GM21576 (cell line): ENCODE results near the gene LYPD6.

ENCODE experiments used
- ATAC-seq: cut with Tn5 transposase; IDR thresholded peaks from one replicate; pipeline ENCODE4 v1.9.1; 2021; ENCODE audit warnings: mild to moderate bottlenecking, moderate library complexity; ENCODE audit not compliant: unreplicated experiment

The LYPD6 gene

DNA sequence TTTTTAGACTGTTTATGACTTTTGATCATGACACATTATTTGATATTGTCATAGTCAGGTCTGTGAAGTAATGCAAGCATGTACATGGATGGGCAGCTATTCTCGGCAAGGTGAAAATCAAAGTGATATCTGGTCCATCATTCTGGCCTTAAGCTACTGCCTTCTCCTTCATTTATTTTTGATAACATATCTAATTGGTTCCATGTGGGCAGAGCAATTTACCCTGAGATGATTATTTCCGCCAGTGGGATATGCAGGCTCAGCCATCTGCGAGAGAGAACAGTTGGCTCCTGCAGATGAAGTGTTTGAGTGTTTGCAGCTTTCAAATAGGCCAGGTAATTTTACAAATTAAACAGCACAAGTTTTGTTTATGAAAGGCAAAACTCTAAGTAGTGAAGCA is 116.4 kb downstream of the LYPD6 start:
- no peak for ATAC-seq

DNA sequence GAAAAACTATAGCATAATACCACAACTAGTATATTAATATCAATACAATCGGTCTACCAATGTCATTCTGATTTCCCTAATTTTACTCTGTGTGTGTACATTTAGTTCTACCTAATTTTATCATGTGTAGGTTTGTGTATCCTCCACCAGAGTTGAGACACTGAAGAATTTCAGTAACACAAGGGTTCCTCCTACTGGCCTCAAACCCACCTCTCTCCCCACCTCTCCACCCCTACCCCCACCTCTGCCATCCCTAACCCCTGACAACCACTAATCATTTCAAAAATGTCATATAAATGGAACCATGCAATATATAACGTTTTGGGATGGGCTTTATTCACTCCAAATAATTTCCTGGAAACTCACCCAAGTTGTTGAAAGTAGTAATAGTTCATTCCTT is 117.9 kb downstream of the LYPD6 start:
- ATAC-seq = no peak

DNA sequence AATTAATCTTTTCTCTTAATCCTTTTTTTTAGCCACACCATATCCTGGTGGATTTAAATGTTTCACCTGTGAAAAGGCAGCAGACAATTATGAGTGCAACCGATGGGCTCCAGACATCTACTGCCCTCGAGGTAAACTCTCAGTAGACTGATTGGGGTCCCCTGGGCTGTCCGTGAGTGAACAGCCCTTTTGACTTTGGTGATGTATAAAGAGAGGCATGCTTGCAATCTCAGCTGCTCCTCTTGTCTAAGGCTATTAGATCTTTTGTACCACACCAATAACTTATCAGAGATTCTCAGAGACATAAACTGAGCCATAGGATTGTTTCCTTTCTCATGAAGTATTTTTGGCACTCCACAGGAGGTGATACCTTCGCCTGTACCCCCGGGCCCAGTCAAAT is 118.6 kb downstream of the LYPD6 start:
- ATAC-seq = no peak

DNA sequence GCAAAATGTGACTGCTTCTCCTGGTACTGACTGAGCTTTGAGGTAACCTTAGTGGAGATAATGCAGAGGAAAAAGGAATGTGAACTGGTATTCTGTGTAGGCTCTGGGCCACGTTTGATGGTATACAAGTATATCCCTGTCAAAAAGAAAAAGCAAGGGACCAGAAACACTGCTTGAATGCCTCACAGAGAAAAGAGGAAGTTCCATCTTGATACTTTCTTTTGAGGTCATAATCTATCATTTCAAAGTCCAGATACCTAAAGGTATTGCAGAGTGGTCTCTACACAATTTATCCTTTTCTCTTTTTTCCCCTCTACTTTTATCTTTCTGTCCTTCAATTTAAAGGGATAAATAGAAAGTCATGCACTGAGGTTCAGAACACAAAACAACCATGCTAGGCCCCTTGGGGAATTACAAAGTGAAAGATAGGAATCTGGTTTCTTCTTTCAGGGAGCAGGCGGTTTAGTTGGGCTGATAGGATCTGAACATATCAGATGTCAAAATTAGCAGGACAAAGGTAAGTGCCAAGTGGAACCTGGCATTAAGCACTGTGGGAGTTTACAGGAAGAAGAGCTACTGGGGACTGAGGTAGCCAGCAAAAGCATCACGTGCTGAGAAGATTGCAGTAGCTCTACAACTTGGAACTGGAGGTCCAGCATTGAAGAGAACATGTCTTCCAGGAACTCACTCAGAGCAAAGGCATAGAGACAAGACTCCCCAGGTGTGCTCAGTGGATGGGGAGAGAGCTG is 121.2 kb downstream of the LYPD6 start:
- peak; percentile 61 for ATAC-seq

DNA sequence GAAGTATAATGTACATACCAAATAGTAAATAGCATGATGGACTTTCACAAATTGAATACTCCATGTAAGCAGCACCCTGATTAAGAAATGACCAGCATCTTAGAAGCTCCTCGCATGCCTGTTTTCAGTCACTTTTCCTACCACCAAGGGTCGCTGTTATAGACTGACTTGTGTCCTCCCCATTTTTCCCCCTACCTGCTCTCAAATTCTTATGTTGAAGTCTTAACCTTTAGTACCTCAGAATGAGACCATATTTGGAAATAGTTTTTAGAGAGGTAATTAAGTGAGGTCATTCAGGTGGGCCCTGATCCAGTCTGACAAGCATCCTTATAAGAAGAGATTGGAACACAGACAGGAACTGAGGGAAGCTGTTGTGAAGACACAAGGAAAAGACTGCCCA is 125.9 kb downstream of the LYPD6 start:
- no peak for ATAC-seq

DNA sequence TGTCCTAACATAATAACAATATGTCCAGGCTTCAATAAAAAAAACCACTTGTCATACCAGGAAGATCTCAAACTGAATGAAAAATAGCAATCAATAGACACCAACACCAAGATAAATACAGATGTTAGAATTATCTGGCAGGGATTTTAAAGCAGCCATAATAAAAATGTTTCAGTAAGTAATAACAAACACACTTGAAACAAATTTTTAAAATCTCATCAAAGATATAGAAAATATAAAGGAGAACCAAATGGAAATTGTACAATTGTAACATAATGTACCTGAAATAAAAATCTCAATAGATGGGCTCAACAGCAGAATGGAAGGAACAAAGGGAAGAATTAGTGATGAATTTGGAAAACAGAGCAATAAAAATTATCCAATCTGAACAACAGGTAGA is 128.1 kb downstream of the LYPD6 start:
- ATAC-seq = no peak

DNA sequence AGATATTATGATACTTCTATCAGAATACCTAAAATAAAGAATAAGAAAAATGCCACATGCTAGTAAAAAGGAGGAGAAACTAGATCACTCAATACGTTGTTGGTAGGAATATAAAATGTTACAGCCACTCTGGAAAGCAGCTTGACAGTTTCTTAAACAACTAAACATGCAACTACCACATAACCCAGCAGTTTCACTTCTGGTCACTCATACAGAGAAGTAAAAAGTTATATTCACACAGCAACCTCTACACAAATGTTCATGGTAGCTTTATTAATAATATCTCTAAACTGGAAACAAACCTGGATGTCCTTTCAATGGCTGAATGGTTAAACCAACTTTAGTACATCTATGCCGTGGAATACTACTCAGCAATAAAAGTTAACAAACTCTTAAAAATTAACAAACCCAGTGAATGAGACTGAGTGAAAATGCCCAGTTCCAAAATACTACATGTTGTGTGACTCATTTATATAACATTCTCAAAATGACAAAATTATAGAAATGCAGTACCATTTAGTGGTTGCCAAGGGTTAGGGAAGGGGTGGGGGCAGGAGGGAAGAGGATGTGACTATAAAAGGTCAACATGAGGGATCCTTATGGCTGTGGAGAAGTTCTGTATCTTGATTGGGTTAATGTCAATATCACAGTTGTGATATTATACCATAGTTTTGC is 133.1 kb downstream of the LYPD6 start:
- ATAC-seq = peak; percentile 96

DNA sequence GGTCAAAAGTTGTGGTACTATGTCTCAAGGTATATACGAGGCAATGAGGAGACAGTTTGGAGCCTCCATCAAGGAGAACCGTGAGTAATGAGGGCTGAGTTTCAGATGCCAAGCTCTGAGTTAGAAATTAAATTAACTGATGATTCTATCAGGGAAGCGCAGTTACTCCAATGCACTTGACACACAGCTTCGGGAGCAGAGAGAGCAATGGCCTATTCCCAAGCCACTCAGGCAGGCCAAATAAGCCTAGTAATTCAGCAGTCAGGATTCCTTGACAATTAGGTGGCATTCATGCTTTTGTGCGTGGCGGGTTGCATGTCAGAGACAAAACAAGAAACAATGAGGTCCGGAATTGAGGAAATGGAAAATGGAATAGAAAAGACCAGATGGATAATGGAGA is 134.0 kb downstream of the LYPD6 start:
- no peak for ATAC-seq

DNA sequence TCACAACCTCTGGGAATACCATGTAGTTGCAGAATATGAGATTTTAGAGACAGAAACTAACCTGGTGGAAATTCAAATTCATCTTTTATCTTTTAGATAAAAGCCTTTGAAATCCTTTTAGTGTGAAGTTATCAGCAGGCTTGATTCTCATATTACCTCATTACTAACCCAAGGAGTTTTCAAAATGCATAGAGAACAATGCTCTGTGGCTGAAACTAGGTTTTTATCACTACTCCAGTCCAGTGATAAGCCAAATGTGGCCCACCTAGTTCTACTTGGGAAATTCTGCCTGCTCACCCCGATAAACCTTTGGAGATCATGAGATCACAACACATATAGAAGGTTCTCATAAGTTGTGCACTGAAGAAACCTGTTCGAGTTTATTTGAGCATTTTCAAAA is 135.5 kb downstream of the LYPD6 start:
- no peak for ATAC-seq

DNA sequence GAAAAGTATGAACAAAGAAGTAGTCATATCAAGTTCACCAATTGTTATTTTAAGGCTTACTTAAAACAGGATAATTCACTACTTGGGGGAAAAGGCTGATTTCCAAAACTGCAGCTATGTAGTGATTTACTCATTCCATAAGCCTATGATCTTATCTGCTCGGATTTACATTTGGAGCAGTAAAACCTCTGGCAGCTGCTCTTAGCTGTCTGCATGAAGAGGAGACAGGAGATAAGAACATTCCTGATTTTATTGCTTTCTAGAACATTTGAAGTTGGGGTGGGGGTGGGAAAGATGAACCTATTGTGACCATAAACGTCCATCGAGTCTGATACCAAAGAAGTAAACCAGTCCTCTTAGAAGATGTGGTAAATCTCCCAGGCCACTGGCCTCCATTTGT is 136.2 kb downstream of the LYPD6 start:
- no peak for ATAC-seq

DNA sequence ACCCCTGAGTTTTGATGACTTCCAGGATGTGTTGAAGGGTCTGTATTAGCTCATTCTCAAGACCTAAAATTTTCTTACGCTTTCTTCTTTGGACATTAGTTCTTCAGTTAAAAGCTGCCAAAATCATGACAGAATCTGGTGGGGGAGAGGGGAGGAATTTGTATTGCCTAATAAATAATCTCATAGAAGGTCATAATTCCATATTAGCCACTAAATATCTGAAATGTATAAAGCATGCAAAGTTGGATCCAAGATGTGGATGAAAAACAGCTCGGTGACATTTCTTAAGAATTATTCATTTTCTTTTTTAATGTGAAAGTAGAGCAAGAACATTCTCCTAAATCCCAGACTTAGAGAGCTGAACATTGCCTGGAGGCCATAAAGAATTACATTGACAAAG is 137.0 kb downstream of the LYPD6 start:
- no peak for ATAC-seq

DNA sequence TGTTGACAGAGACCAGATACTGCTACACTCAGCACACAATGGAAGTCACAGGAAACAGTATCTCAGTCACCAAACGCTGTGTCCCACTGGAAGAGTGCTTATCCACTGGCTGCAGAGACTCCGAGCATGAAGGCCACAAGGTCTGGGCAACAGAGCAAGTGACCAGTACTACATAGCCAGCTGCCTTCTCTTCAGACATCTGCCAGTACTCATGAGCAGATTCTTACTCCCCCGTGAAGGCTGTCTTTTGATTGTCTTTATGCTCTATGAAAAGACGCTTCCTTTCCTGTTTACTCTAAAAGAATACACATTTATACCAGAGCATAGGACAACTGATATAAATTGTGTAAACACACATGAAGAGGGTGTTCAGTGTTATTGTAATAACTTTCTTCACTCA is 138.2 kb downstream of the LYPD6 start:
- ATAC-seq = no peak

DNA sequence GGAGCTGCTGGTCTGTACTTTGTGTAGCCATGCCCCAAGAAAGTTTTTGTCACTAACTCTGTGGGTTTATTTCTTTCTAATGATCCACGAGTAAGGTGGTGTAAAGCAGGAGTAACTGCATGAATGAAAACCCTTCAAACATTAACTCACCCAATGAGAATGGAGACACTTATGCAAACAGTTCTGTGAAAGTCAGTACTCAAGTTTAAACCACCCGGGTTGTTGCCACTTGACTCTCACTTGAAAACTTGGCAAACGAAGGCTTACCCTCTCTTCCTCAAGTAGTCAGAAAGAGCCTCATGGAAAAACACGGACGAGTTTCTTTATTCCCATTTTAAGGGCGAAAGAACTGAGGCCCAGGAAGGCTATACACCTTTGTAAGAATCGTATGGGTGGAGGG is 139.7 kb downstream of the LYPD6 start:
- no peak for ATAC-seq

DNA sequence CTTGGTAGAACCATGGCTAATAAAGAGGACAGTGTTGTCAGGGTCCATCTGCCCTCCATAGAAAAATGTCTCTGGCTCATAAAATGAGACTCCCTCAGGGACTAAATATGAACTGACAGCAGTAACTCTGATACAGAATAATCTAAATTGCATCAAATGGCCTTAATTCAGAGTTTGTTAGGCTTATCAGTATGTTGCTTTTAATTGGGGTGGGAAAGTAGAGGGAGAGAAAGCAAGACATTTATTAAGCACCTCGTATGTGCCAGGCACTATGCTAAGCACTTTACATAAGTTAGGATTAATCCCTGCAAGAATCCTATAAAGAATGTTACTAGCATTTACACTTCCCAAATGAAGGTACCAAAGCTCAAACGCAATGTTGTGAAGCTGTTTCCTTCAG is 142.0 kb downstream of the LYPD6 start:
- no peak for ATAC-seq

DNA sequence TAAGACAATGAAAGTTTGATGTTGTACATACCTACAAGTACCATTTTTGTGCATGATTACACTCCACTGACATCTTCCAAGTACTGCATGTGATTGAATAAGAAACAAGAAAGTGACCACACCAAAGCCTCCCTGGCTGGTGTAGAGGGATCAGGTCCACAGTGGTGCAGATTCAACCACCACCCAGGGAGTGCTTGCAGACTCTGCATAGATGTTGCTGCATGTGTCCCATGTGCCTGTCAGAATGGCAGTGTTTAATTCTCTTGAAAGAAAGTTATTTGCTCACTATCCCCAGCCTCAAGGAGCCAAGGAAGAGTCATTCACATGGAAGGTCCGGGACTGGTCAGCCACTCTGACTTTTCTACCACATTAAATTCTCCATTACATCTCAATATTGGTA is 142.7 kb downstream of the LYPD6 start:
- ATAC-seq = no peak

DNA sequence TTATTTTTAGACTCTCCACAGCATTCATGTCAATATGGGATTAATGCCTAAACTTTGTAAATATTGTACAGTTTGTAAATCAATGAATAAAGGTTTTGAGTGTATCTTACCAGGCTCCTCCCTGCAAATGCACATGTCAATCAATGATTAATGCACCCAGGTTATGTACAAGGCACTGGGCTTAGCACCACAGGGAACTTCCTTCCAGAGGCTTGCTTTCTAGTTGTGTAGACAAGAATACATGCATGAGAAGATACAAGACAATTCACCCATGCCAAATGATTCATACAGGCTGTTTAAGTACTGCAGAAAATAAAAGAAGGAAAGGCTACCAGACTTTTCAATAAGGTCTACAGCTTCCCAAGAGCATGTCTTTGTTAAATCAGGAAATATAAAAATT is 143.1 kb downstream of the LYPD6 start:
- ATAC-seq = no peak

DNA sequence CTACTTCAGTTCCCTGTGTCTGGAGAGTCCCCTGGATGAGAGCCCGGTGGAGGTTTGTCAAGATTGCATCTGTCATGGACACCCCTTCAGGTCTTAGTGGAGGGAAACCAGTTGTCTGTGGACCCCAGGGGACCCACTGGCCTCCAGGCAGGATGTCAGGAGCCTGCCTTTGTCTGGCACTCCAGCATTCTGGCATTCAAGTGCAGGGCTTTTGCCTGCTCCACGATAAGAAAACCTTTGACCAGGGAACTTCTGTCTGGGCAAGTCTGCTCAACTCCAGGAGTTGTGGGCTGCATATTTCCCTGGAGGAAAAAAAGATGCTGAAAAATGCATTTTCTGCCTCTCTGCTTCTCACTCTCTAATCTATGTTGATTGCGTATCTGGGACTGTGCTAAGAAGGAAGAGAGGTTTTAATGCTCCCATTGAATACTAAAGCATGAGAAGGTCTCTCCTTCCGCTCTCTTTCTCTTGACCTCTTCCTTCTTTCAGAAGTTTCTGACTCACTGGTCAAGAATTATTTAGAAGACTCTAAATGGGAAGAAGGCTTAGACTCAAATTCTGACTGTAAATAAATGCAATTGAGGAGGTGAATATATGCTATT is 152.7 kb downstream of the LYPD6 start:
- no peak for ATAC-seq

DNA sequence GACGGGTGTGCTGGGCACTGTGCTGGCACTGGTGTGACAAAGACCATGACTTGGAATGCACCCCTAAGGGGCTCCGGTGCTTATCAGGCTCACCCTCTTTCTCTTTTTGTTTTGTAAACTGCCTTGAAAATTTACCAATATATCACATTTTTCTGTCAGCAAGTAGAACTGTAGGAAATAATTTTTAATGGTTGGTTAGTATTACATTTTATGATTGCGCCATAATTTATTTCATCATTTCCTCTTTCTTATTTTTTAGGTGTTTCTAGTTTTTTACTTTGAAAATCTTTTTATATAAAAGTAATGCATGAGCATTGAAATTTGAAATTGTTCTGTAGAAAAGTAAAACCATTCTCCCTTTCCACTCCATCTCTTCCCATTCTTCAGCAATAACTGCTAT is 156.3 kb downstream of the LYPD6 start:
- ATAC-seq = no peak

DNA sequence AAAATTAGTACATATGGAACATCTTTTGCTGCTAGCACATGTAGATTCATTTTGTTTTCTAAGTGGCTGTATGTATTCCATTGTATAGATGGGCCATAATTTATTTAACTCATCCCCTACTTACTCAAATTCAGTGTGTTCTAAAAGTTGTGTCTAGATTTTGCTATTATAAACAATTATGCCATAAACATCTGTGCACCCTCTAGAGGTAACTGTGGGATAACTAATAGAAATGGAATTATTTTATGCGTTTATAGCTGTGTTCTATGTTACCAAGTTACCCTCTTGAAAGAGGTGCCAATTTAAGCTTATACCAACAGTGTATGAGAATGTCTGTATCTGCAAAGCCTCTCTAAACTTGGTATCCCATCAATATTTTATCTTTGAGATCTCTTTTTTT is 156.8 kb downstream of the LYPD6 start:
- ATAC-seq = no peak

DNA sequence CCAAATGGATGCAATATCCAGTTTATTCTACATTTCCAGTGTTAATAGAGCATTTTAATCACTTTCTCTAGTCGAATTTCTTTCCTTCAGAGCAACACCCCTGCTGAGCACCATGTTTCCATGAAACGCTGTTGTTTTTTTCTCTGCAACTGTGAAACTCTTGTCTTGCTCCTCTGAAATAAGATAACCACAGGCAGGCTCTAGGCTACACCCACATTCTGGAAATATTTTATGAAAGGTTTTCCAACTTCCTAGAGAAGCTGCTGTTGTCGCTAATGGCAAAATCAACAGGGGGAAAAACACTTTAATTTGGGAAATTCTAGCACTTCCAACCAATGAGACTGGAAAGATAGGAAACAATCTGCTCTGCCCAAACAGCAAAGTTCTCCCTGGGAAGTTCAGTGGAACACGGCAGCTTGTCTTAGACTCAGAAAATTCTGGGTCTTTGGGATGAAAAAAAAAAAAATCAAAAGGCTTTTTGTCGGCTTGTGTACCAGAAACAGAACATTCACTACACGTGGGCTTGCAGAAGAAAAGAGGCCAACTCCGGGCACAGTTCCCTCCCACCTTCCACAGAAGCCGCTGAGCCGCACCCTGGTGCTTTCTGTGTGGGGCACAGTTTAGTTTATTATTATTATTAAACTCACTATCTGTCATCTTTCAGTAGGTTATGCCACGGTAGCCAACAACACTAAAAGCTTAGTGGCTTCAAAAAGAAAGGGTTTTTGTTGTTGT is 158.5 kb downstream of the LYPD6 start:
- no peak for ATAC-seq

DNA sequence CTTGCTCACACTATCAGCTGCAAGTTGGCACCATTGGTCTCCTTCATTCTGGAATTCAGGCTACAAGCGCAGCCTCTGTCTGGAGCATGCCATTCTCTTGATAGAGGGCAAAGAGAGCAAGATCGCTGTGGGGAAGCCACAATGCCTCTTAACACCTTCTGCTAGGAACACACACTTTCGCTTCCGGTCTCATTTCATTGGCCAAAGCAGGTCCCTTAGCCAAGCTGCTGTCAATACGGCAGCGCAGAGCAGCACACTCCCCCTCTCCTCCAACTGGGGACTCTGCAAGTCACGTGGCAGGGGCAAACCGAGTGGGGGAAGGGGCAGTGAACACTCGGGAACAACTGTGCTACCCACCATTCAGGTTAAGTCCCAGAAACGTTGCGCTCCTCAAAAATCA is 159.1 kb downstream of the LYPD6 start:
- no peak for ATAC-seq

DNA sequence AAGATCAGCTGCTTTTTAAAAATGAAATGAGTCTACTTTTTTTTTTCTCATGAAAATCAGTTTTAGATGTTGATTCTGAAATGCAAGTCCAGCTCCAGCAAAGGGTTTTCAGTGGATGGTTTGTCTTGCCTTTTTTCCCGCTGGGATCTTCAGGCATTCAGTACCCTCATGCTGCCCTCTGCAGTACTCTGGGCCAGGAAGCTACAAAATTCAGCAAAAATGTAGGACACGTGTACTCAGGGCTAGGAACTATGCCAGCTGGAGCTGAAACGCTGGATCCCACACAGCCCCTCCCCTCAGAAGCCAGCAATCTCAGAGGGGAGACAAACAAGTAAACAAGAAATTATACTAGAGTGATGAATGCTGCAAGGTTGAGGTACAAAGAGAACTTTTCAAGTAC is 159.9 kb downstream of the LYPD6 start:
- no peak for ATAC-seq
